ENCODE measurements around the gene ANKFN1. TPM values are rescaled to one million over a fixed set of nuclear protein-coding genes. Genes with fewer than 3 reads are reported as not detected.

ANKFN1 gene
- total RNA-seq, 1 experiment from 2014 or later, result not detected

GRCh38 chr17:56510554-56511342 lies 357.5 kb downstream of the ANKFN1 start:
- no peak overlapping the region for H3K9ac ChIP-seq (ENCODE audit: extremely low read depth, insufficient read length, low read length)
- H4K20me1 ChIP-seq (ENCODE audit: control insufficient read depth, insufficient read depth, insufficient read length), result no peaks in the 10 kb centered on the region
- WGBS (ENCODE audit: extremely low coverage, insufficient read length, low lambda C conversion rate), result no CpG with 5 or more reads among the region's 46 CpGs

More at GRCh38 chr17:56510554-56511342, 357.5 kb downstream of the ANKFN1 start:
- no peak overlapping the region for H4K8ac ChIP-seq (replicated peaks; ENCODE audit: insufficient read length, low read depth, low read length)
- Mint-ChIP-seq H3K27me3 (ENCODE audit: low read depth) (no peaks in the 10 kb centered on the region; the same call in 1 of the 2 replicates), H3K27ac (no peak overlapping the region), H3K4me1 (no peaks in the 10 kb centered on the region), H3K9me3 (no peaks in the 10 kb centered on the region), H3K36me3 (ENCODE audit: insufficient read depth in 1 of 3, low read depth in 3 of 3) (no peaks in the 10 kb centered on the region), H3K4me3 (no peak overlapping the region)
- no peaks in the 10 kb centered on the region for H3K23me2 ChIP-seq (ENCODE audit: insufficient read length, low read depth, low read length, poor library complexity, severe bottlenecking)
- no peak overlapping the region for H3K56ac ChIP-seq (ENCODE audit: insufficient read length, low read depth, low read length)
- no peak overlapping the region for H2BK15ac ChIP-seq (ENCODE audit: low read depth, low read length)
- no peak overlapping the region for H3K23ac ChIP-seq (ENCODE audit: insufficient read length, low read depth, low read length)
- no peak overlapping the region for H2BK120ac ChIP-seq (ENCODE audit: low read depth, low read length, poor library complexity, severe bottlenecking)
- H3K27ac ChIP-seq (ENCODE audit: insufficient read length, low read depth, low read length), result no peak overlapping the region
- H2AK5ac ChIP-seq (ENCODE audit: insufficient read length, low read length), result no peak overlapping the region
- H3T11ph ChIP-seq (ENCODE audit: low read length), result no peak overlapping the region
- no peak overlapping the region for H2AFZ ChIP-seq (ENCODE audit: low read length)
- H3K4me1 ChIP-seq (ENCODE audit: insufficient read depth, low read length), result no peaks in the 10 kb centered on the region
- H4K91ac ChIP-seq (ENCODE audit: insufficient read length, low read depth, low read length), result no peak overlapping the region
- H3K4me2 ChIP-seq (ENCODE audit: insufficient read depth, insufficient read length, low read length), result no peak overlapping the region
- peak; percentile 56 for DNase-seq
- no peak overlapping the region for H4K5ac ChIP-seq (ENCODE audit: insufficient read length, low read depth, low read length)
- no peak overlapping the region; the same call in 1 of the 2 replicates for H3K14ac ChIP-seq (ENCODE audit: insufficient read depth, low read length)
- TF ChIP-seq CTCF (conservative IDR thresholded peaks at IDR 0.05), result no peak
- no peak overlapping the region for H2BK12ac ChIP-seq (ENCODE audit: insufficient read length, low read depth, low read length)
- no peak overlapping the region for H3K18ac ChIP-seq (ENCODE audit: insufficient read length, low read depth, low read length)
- no peak overlapping the region for H3K4ac ChIP-seq (ENCODE audit: low read depth, low read length)
- H3K9me3 ChIP-seq (ENCODE audit: control insufficient read depth, low read depth, low read length), result no peaks in the 10 kb centered on the region
- no peak overlapping the region for H2BK20ac ChIP-seq (ENCODE audit: low read depth, low read length, poor library complexity, severe bottlenecking)
- no peak overlapping the region for H2BK5ac ChIP-seq (ENCODE audit: insufficient read length, low read length)
- no peaks in the 10 kb centered on the region for H3K79me1 ChIP-seq (ENCODE audit: insufficient read depth, low read depth, low read length, poor library complexity, severe bottlenecking)
- no peaks in the 10 kb centered on the region for H3K27me3 ChIP-seq (ENCODE audit: insufficient read depth, low read length)
- H3K79me2 ChIP-seq (ENCODE audit: insufficient read depth, low read length), result no peaks in the 10 kb centered on the region
